ENCODE measurements around the gene LHX2.

DNA sequence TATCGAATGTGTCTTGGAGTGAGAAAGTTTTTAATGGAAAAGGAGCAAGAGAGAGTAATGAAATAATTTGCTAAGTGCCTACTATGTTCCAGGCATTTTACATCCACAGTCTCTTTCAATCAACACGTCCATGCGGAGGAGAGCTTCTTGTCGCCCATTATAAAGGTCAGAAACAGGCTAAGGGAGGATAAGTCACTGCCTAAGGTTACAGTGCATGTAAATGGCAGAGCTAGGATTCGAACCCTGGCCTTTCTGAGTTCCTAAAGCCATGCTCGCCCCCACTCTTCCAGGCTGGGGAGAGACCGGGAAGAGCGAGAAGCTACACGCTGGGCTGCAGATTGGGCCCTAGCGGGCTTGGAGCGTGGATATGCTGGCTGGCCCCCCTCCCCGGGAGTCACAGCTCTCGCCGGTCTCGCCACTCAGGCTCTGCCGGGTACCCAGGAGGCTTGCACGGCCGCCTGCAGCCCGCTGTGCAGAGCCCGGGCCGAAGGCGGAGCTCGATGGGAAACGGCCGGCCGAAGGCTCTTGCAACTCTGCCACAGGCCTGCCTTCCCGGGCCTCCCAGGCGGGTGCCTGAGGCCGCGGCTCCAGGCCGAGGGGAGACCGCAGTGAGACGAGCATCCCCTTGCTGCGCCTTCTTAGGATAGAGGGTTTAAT lies 775 bp upstream of the LHX2 start:
- TF ChIP-seq KAT7 (CRISPR knock-in tag; IDR thresholded peaks at IDR 0.05; ENCODE audit: borderline replicate concordance) = no peak
- no peak for TF ChIP-seq ZNF583 (CRISPR knock-in tag; IDR thresholded peaks at IDR 0.05)
- TF ChIP-seq CTCF (IDR thresholded peaks at IDR 0.05 in 2 of 3, conservative IDR thresholded peaks at IDR 0.05 in 1 of 3; ENCODE audit: insufficient read depth in 2 of 3, low read depth in 1 of 3, low read length in 3 of 3) = no peak
- TF ChIP-seq ZNF12 (CRISPR knock-in tag; IDR thresholded peaks at IDR 0.05) = no peak
- TF ChIP-seq ZNF76 (CRISPR knock-in tag; IDR thresholded peaks at IDR 0.05; ENCODE audit: borderline replicate concordance) = no peak
- TF ChIP-seq NCOR1 (IDR thresholded peaks at IDR 0.05) = no peak
- TF ChIP-seq NR1H2 (CRISPR knock-in tag; IDR thresholded peaks at IDR 0.05) = no peak
- no peak for TF ChIP-seq ZFPM2 (CRISPR knock-in tag; IDR thresholded peaks at IDR 0.05)
- TF ChIP-seq TCF7L2 (IDR thresholded peaks at IDR 0.05; ENCODE audit: low read depth, low read length) = no peak
- TF ChIP-seq NFYB (IDR thresholded peaks at IDR 0.05; ENCODE audit: extremely low read depth, insufficient read length) = no peak
